Measurements from ENCODE around the gene OGDH.

OGDH gene

DNA sequence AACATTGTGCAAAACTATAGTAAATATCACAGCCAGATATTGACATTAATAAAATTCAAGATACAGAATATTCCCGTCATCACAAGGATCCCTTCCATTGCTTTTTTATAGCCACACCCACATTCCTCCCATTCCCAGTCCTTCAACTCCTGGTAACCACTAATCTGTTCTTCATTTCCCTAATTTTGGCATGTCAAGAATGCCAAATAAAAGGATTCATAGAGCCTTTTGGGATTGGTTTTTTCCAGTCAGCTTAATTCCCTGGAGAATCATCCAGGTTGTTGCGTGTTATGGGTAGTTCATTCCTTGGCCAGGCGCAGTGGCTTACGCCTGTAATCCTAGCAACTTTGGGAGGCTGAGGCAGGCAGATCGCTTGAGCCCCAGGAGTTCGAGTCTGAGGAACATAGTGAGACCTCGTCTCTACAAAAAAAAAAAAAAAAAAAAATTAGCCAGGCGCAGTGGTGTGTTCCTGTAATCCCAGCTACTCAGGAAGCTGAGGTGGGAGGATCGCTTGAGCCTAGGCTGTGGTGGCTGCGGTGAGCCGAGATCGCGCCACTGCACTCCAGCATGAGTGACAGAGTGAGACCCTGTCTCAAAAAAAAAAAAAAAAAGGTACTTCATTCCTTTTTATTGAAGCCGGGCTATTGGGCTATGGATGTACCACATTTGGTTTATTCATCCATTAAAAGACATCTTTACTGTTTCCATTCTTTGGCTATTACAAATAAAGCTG, 2.7 kb downstream of the OGDH start:
- no peak overlapping the region for H4K91ac ChIP-seq (ENCODE audit: low read depth, low read length, poor library complexity)
- no peak overlapping the region for H3K9ac ChIP-seq (ENCODE audit: low read depth, low read length, poor library complexity)
- no peak overlapping the region for H3K14ac ChIP-seq (ENCODE audit: low read length)
- H3K4me2 ChIP-seq (ENCODE audit: insufficient read depth, low read length, poor library complexity, severe bottlenecking): no peak overlapping the region
- no peak overlapping the region for H2AK5ac ChIP-seq (ENCODE audit: low read depth, low read length)
- H4K8ac ChIP-seq (ENCODE audit: low read depth, low read length): no peak overlapping the region
- H3K4me1 ChIP-seq (ENCODE audit: control insufficient read depth in 2 of 2, insufficient read depth in 1 of 2, low read depth in 1 of 2, low read length in 2 of 2): peaks cover 4 to 6% of the 10 kb centered on the region in 2 donors
- H2BK120ac ChIP-seq (ENCODE audit: low read depth, low read length): no peak overlapping the region
- peaks cover 0 to 3% of the 10 kb centered on the region in 2 donors for H3K9me3 ChIP-seq (replicated peaks in 1 of 2; ENCODE audit: control insufficient read depth in 2 of 2, insufficient read depth in 1 of 2, low read depth in 1 of 2, low read length in 2 of 2)
- no peak for DNase-seq (ENCODE audit: low spot score)
- no peak overlapping the region for H2BK12ac ChIP-seq (ENCODE audit: low read length)
- no peak overlapping the region for H3K27ac ChIP-seq (replicated peaks; ENCODE audit: low read length)
- no peak overlapping the region for H2BK15ac ChIP-seq (ENCODE audit: low read length)
- no peak overlapping the region for H2BK5ac ChIP-seq (ENCODE audit: low read length)
- WGBS, 2 donors (ENCODE audit: extremely low coverage in 2 of 2, insufficient read length in 2 of 2, insufficient replicate concordance in 1 of 2): no CpG with 5 or more reads among the region's 14 CpGs
- H3K36me3 ChIP-seq (replicated peaks in 1 of 2; ENCODE audit: control insufficient read depth in 2 of 2, insufficient read depth in 2 of 2, low read length in 2 of 2): peaks cover 0 to 7% of the 10 kb centered on the region in 2 donors
- H3K18ac ChIP-seq (ENCODE audit: low read length): no peak overlapping the region
- no peak overlapping the region for H3K23ac ChIP-seq (ENCODE audit: low read depth, low read length, poor library complexity)
- H3K4ac ChIP-seq (ENCODE audit: low read length): no peak overlapping the region
- no peak overlapping the region for H3K4me3 ChIP-seq (ENCODE audit: low read length in 2 of 2)
- no peak overlapping the region for H2AFZ ChIP-seq (ENCODE audit: low read length)
- H3K27me3 ChIP-seq (ENCODE audit: control insufficient read depth in 3 of 3, insufficient read depth in 3 of 3, low read depth in 1 of 3, low read length in 3 of 3): no peaks in the 10 kb centered on the region
- peaks cover 1% of the 10 kb centered on the region for H3K79me1 ChIP-seq (ENCODE audit: low read depth, low read length)

DNA sequence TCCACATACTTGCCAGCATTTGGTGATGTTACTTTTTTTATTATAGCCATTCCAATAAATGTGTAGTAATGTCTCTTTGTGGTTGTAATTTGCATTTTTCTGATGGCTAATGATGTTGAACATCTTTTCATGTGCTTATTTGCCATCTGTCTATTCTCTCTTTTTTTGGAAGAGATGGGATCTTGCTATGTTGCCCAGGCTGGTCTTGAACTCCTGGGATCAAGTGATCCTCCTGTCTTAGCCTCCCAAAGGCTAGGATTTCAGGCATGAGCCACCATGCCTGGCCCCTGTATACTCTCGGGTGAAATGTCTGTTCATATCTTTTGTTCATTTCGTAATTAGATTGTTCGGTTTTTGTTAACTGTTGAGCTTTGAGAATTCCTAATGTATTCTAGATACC, 3.4 kb downstream of the OGDH start:
- DNase-seq (ENCODE audit: low spot score): no peak
- Histone ChIP-seq H3K9me3 (replicated peaks in 1 of 2; ENCODE audit: control insufficient read depth in 2 of 2, insufficient read depth in 1 of 2, low read depth in 1 of 2, low read length in 2 of 2) (peaks cover 0 to 3% of the 10 kb centered on the region in 2 donors), H3K4me1 (ENCODE audit: control insufficient read depth in 2 of 2, insufficient read depth in 1 of 2, low read depth in 1 of 2, low read length in 2 of 2) (peaks cover 4 to 6% of the 10 kb centered on the region in 2 donors), H3K4me2 (ENCODE audit: insufficient read depth, low read length, poor library complexity, severe bottlenecking) (no peak overlapping the region), H2AFZ (ENCODE audit: low read length) (no peak overlapping the region), H2BK120ac (ENCODE audit: low read depth, low read length) (no peak overlapping the region), H2AK5ac (ENCODE audit: low read depth, low read length) (no peak overlapping the region), H3K36me3 (replicated peaks in 1 of 2; ENCODE audit: control insufficient read depth in 2 of 2, insufficient read depth in 2 of 2, low read length in 2 of 2) (peaks cover 0 to 7% of the 10 kb centered on the region in 2 donors), H3K18ac (ENCODE audit: low read length) (no peak overlapping the region), H3K79me1 (ENCODE audit: low read depth, low read length) (peaks cover 1% of the 10 kb centered on the region), H4K8ac (ENCODE audit: low read depth, low read length) (no peak overlapping the region), H3K27me3 (ENCODE audit: control insufficient read depth in 3 of 3, insufficient read depth in 3 of 3, low read depth in 1 of 3, low read length in 3 of 3) (no peaks in the 10 kb centered on the region), H2BK15ac (ENCODE audit: low read length) (no peak overlapping the region), H3K14ac (ENCODE audit: low read length) (no peak overlapping the region), H2BK5ac (ENCODE audit: low read length) (no peak overlapping the region), H3K9ac (ENCODE audit: low read depth, low read length, poor library complexity) (no peak overlapping the region), H3K23ac (ENCODE audit: low read depth, low read length, poor library complexity) (no peak overlapping the region), H3K4me3 (ENCODE audit: low read length in 2 of 2) (no peak overlapping the region), H3K4ac (ENCODE audit: low read length) (no peak overlapping the region), H4K91ac (ENCODE audit: low read depth, low read length, poor library complexity) (no peak overlapping the region), H2BK12ac (ENCODE audit: low read length) (no peak overlapping the region), H3K27ac (replicated peaks; ENCODE audit: low read length) (no peak overlapping the region)
- WGBS, 2 donors (ENCODE audit: extremely low coverage in 2 of 2, insufficient read length in 2 of 2, insufficient replicate concordance in 1 of 2): no CpG with 5 or more reads among the region's 3 CpGs

DNA sequence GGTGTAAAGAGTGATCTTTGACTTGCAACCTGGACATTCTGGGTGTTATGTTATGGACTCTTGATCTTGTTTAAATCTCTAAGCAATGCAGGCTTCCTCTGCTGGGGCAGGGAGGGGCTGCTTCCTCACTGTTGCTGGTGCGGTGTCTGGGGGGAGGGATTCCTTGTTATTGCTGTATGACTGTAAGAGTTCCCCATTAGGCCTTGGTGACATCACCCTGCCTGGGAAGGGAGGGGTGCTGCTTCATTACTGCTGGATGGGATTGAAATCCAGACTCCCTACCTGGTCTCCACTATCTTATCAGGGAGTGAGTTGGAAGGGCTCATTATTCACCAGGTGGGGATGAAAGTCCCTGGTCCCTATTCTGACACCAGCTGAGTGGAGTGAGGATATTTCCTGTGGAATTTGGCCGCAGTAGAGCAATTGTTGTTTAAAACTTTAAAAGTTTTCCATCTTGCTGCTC, 8.8 kb downstream of the OGDH start:
- DNase-seq (ENCODE audit: low spot score): no peak
- H3K9ac ChIP-seq (ENCODE audit: low read depth, low read length, poor library complexity): no peak overlapping the region
- no peak overlapping the region for H2BK15ac ChIP-seq (ENCODE audit: low read length)
- no peaks in the 10 kb centered on the region for H3K4me1 ChIP-seq (ENCODE audit: control insufficient read depth in 2 of 2, insufficient read depth in 1 of 2, low read depth in 1 of 2, low read length in 2 of 2)
- H3K27ac ChIP-seq (replicated peaks; ENCODE audit: low read length): no peak overlapping the region
- WGBS, 2 donors (ENCODE audit: extremely low coverage in 2 of 2, insufficient read length in 2 of 2, insufficient replicate concordance in 1 of 2): no CpG with 5 or more reads among the region's 2 CpGs
- no peak overlapping the region for H3K14ac ChIP-seq (ENCODE audit: low read length)
- no peak overlapping the region for H3K4ac ChIP-seq (ENCODE audit: low read length)
- H3K27me3 ChIP-seq (ENCODE audit: control insufficient read depth in 3 of 3, insufficient read depth in 3 of 3, low read depth in 1 of 3, low read length in 3 of 3): no peaks in the 10 kb centered on the region
- H3K18ac ChIP-seq (ENCODE audit: low read length): no peak overlapping the region
- no peak overlapping the region for H2AFZ ChIP-seq (ENCODE audit: low read length)
- H3K4me3 ChIP-seq (ENCODE audit: low read length in 2 of 2): no peak overlapping the region
- H2BK12ac ChIP-seq (ENCODE audit: low read length): no peak overlapping the region
- no peaks in the 10 kb centered on the region for H3K9me3 ChIP-seq (replicated peaks in 1 of 2; ENCODE audit: control insufficient read depth in 2 of 2, insufficient read depth in 1 of 2, low read depth in 1 of 2, low read length in 2 of 2)
- no peak overlapping the region for H3K23ac ChIP-seq (ENCODE audit: low read depth, low read length, poor library complexity)
- no peak overlapping the region for H3K4me2 ChIP-seq (ENCODE audit: insufficient read depth, low read length, poor library complexity, severe bottlenecking)
- no peak overlapping the region for H2BK5ac ChIP-seq (ENCODE audit: low read length)
- H2BK120ac ChIP-seq (ENCODE audit: low read depth, low read length): no peak overlapping the region
- H2AK5ac ChIP-seq (ENCODE audit: low read depth, low read length): no peak overlapping the region
- no peak overlapping the region for H4K8ac ChIP-seq (ENCODE audit: low read depth, low read length)
- peaks cover 3% of the 10 kb centered on the region for H3K79me1 ChIP-seq (ENCODE audit: low read depth, low read length)
- H4K91ac ChIP-seq (ENCODE audit: low read depth, low read length, poor library complexity): no peak overlapping the region
- peaks cover 0 to 8% of the 10 kb centered on the region in 2 donors for H3K36me3 ChIP-seq (replicated peaks in 1 of 2; ENCODE audit: control insufficient read depth in 2 of 2, insufficient read depth in 2 of 2, low read length in 2 of 2)

DNA sequence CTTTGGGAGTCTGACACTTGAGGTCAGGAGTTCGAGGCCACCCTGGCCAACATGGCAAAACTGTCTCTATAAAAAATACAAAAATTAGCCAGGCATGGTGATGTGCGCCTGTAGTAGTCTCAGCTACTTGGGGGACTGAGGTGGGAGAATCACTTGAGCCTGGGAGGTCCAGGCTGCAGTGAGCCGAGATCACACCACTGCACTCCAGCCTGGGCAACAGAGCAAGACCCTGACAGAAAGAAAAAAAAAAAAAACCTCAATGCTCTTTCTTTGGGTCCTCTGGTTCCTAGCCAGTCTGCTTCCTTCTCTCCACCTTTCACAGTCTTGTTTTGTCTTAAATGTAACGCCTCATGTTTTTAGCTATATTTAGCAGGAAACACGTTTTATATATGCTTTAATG, 9.4 kb downstream of the OGDH start:
- Histone ChIP-seq H3K14ac (ENCODE audit: low read length) (no peak overlapping the region), H3K18ac (ENCODE audit: low read length) (no peak overlapping the region), H3K4ac (ENCODE audit: low read length) (no peak overlapping the region), H4K8ac (ENCODE audit: low read depth, low read length) (no peak overlapping the region), H3K9me3 (replicated peaks in 1 of 2; ENCODE audit: control insufficient read depth in 2 of 2, insufficient read depth in 1 of 2, low read depth in 1 of 2, low read length in 2 of 2) (no peaks in the 10 kb centered on the region), H3K27ac (replicated peaks; ENCODE audit: low read length) (no peak overlapping the region), H3K4me3 (ENCODE audit: low read length in 2 of 2) (no peak overlapping the region), H2AFZ (ENCODE audit: low read length) (no peak overlapping the region), H4K91ac (ENCODE audit: low read depth, low read length, poor library complexity) (no peak overlapping the region), H2BK12ac (ENCODE audit: low read length) (no peak overlapping the region), H2AK5ac (ENCODE audit: low read depth, low read length) (no peak overlapping the region), H2BK120ac (ENCODE audit: low read depth, low read length) (no peak overlapping the region), H3K79me1 (ENCODE audit: low read depth, low read length) (peaks cover 3% of the 10 kb centered on the region), H2BK5ac (ENCODE audit: low read length) (no peak overlapping the region), H3K4me1 (ENCODE audit: control insufficient read depth in 2 of 2, insufficient read depth in 1 of 2, low read depth in 1 of 2, low read length in 2 of 2) (no peaks in the 10 kb centered on the region), H3K27me3 (ENCODE audit: control insufficient read depth in 3 of 3, insufficient read depth in 3 of 3, low read depth in 1 of 3, low read length in 3 of 3) (no peaks in the 10 kb centered on the region), H3K9ac (ENCODE audit: low read depth, low read length, poor library complexity) (no peak overlapping the region), H3K4me2 (ENCODE audit: insufficient read depth, low read length, poor library complexity, severe bottlenecking) (no peak overlapping the region), H3K23ac (ENCODE audit: low read depth, low read length, poor library complexity) (no peak overlapping the region), H2BK15ac (ENCODE audit: low read length) (no peak overlapping the region), H3K36me3 (replicated peaks in 1 of 2; ENCODE audit: control insufficient read depth in 2 of 2, insufficient read depth in 2 of 2, low read length in 2 of 2) (peaks cover 0 to 8% of the 10 kb centered on the region in 2 donors)
- no peak for DNase-seq (ENCODE audit: low spot score)
- no CpG with 5 or more reads among the region's 5 CpGs for WGBS, 2 donors (ENCODE audit: extremely low coverage in 2 of 2, insufficient read length in 2 of 2, insufficient replicate concordance in 1 of 2)
